ENCODE measurements around the gene ATCAY. TPM values are rescaled to one million over a fixed set of nuclear protein-coding genes. Genes with fewer than 3 reads are reported as not detected.

Gene ATCAY
- polyA plus RNA-seq, 1 donor from 2014 or later: 73.8 TPM

DNA sequence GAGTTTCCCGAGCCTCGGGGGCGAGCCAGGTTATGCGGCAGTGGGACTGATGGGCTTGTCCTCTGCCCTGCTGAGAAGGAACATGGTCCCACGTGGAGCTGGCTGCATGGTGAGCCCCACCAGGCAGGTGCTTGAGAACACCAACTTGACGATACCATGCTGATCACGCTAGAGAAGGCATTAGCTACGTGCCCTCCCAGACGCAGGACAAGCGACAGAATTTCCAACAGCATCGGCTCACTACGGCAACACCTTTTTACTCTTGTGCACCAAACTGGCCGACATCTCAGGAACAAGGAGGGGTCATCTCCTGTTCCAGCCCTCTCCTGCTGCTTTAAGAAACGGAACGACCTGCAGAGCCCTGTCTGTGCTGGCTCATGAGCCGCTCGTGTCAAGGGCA is 20.0 kb upstream of the ATCAY start:
- Histone ChIP-seq H3F3A (ENCODE audit: insufficient read depth, low read length, poor library complexity, severe bottlenecking) (no peaks in the 10 kb centered on the region), H3K9me3 (ENCODE audit: low read length) (no peaks in the 10 kb centered on the region), H3K4me2 (ENCODE audit: low read length) (no peak overlapping the region), H3K9ac (ENCODE audit: low read length) (no peak overlapping the region), H3K9me2 (ENCODE audit: insufficient read depth, low read length) (no peaks in the 10 kb centered on the region), H4K20me1 (ENCODE audit: insufficient read depth) (no peaks in the 10 kb centered on the region), H3K79me2 (replicated peaks; ENCODE audit: insufficient read depth, low read length) (no peaks in the 10 kb centered on the region), H3K4me3 (ENCODE audit: low read length) (no peak overlapping the region), H3K27me3 (ENCODE audit: insufficient read depth, low read depth, low read length) (no peaks in the 10 kb centered on the region), H3K27ac (ENCODE audit: low read length) (no peak overlapping the region), H3K36me3 (ENCODE audit: insufficient read depth, low read length) (no peaks in the 10 kb centered on the region), H2AFZ (ENCODE audit: low read depth, low read length) (no peak overlapping the region)
- TF ChIP-seq TAF1 (IDR thresholded peaks at IDR 0.05; ENCODE audit: low read depth) (no peak), EP300 (conservative IDR thresholded peaks at IDR 0.05; ENCODE audit: poor library complexity, severe bottlenecking) (no peak), RAD21 (conservative IDR thresholded peaks at IDR 0.05) (no peak), EZH2 (IDR thresholded peaks at IDR 0.05; ENCODE audit: borderline replicate concordance, insufficient read depth, low read length, poor library complexity, severe bottlenecking) (no peak), POLR2AphosphoS5 (IDR thresholded peaks at IDR 0.05) (no peak), SMC3 (conservative IDR thresholded peaks at IDR 0.05; ENCODE audit: poor library complexity) (no peak), MXI1 (conservative IDR thresholded peaks at IDR 0.05; ENCODE audit: poor library complexity, severe bottlenecking) (no peak)
- TF ChIP-seq, protein P1, sequence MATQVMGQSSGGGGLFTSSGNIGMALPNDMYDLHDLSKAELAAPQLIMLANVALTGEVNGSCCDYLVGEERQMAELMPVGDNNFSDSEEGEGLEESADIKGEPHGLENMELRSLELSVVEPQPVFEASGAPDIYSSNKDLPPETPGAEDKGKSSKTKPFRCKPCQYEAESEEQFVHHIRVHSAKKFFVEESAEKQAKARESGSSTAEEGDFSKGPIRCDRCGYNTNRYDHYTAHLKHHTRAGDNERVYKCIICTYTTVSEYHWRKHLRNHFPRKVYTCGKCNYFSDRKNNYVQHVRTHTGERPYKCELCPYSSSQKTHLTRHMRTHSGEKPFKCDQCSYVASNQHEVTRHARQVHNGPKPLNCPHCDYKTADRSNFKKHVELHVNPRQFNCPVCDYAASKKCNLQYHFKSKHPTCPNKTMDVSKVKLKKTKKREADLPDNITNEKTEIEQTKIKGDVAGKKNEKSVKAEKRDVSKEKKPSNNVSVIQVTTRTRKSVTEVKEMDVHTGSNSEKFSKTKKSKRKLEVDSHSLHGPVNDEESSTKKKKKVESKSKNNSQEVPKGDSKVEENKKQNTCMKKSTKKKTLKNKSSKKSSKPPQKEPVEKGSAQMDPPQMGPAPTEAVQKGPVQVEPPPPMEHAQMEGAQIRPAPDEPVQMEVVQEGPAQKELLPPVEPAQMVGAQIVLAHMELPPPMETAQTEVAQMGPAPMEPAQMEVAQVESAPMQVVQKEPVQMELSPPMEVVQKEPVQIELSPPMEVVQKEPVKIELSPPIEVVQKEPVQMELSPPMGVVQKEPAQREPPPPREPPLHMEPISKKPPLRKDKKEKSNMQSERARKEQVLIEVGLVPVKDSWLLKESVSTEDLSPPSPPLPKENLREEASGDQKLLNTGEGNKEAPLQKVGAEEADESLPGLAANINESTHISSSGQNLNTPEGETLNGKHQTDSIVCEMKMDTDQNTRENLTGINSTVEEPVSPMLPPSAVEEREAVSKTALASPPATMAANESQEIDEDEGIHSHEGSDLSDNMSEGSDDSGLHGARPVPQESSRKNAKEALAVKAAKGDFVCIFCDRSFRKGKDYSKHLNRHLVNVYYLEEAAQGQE (IDR thresholded peaks at IDR 0.05; ENCODE audit: borderline replicate concordance): no peak
- TF ChIP-seq, protein P2, sequence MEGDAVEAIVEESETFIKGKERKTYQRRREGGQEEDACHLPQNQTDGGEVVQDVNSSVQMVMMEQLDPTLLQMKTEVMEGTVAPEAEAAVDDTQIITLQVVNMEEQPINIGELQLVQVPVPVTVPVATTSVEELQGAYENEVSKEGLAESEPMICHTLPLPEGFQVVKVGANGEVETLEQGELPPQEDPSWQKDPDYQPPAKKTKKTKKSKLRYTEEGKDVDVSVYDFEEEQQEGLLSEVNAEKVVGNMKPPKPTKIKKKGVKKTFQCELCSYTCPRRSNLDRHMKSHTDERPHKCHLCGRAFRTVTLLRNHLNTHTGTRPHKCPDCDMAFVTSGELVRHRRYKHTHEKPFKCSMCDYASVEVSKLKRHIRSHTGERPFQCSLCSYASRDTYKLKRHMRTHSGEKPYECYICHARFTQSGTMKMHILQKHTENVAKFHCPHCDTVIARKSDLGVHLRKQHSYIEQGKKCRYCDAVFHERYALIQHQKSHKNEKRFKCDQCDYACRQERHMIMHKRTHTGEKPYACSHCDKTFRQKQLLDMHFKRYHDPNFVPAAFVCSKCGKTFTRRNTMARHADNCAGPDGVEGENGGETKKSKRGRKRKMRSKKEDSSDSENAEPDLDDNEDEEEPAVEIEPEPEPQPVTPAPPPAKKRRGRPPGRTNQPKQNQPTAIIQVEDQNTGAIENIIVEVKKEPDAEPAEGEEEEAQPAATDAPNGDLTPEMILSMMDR (IDR thresholded peaks at IDR 0.05; ENCODE audit: poor library complexity, severe bottlenecking): no peak

DNA sequence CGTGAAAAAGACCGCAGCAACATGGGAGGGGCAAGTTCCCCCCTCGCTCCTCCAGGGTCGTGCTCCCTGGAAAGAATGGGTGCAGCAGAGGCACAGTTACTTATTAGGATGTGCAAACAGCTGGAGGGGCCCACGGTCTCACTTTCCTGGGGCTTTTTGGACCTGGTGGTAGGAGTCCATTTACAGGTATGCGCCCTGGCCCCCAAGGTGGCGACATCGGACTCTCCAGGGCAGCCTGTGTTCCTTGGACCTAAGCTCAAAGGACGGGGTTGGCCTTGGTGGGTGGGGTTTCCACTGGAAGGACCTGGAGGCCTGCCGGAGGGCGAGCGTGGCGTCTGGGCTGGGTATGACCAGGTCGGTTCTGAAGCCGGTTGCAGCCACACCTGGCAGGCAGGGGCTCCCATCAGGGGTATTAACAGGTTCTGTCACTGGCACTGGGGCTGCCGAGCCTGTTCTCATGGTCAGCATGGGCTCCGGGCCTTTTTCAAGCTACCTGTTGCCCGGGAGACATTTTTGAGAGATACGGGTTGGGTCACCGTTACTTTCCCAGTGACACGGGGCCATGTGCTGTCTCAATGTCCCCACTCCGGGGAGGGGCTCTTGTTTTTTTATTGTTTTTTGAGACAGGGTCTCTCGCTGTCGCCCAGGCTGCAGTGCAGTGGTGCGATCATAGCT is 17.5 kb upstream of the ATCAY start:
- no peak for TF ChIP-seq EP300 (conservative IDR thresholded peaks at IDR 0.05; ENCODE audit: poor library complexity, severe bottlenecking)
- no peak for TF ChIP-seq TAF1 (IDR thresholded peaks at IDR 0.05; ENCODE audit: low read depth)
- no peak for TF ChIP-seq MXI1 (conservative IDR thresholded peaks at IDR 0.05; ENCODE audit: poor library complexity, severe bottlenecking)
- no peak overlapping the region for H3K4me2 ChIP-seq (ENCODE audit: low read length)
- no peak overlapping the region for H2AFZ ChIP-seq (ENCODE audit: low read depth, low read length)
- H3K9me3 ChIP-seq (ENCODE audit: low read length): no peaks in the 10 kb centered on the region
- no peaks in the 10 kb centered on the region for H3K79me2 ChIP-seq (replicated peaks; ENCODE audit: insufficient read depth, low read length)
- H3F3A ChIP-seq (ENCODE audit: insufficient read depth, low read length, poor library complexity, severe bottlenecking): no peaks in the 10 kb centered on the region
- no peak overlapping the region for H3K4me3 ChIP-seq (ENCODE audit: low read length)
- no peak overlapping the region for H3K9ac ChIP-seq (ENCODE audit: low read length)
- H3K27me3 ChIP-seq (ENCODE audit: insufficient read depth, low read depth, low read length): no peaks in the 10 kb centered on the region
- no peaks in the 10 kb centered on the region for H4K20me1 ChIP-seq (ENCODE audit: insufficient read depth)
- H3K36me3 ChIP-seq (ENCODE audit: insufficient read depth, low read length): no peaks in the 10 kb centered on the region
- no peaks in the 10 kb centered on the region for H3K9me2 ChIP-seq (ENCODE audit: insufficient read depth, low read length)
- H3K27ac ChIP-seq (ENCODE audit: low read length): no peak overlapping the region
